HTR-8/SVneo (cell line): ENCODE measurements around the gene DGCR6L.
"Not testable (repeated sequence)": the region's sequence is repeated elsewhere in the genome, so short reads cannot be mapped to it uniquely, and the experiment has no call there.

Source experiments
- DNase-seq: peaks from one replicate; pipeline ENCODE4 v3.0.0; 2011; ENCODE audit warnings: low spot score, mixed read lengths; ENCODE audit not compliant: insufficient read length
- FAIRE-seq: peaks from 2 replicates; lab custom pipeline; 2011; peaks lifted over from hg19 to GRCh38; lab: Jason Lieb, UNC

The DGCR6L gene

GRCh38 chr22:20336561-20336960, 16.7 kb upstream of the DGCR6L start:
- DNase-seq: not testable (repeated sequence)

GRCh38 chr22:20328569-20328930, 8.7 kb upstream of the DGCR6L start:
- not testable (repeated sequence) for FAIRE-seq, DNase-seq

More at GRCh38 chr22:20336561-20336960, 16.7 kb upstream of the DGCR6L start:
- not testable (repeated sequence) for FAIRE-seq

- FAIRE-seq: not testable (repeated sequence)
Observed at GRCh38 chr22:20325996-20326395, 6.1 kb upstream of the DGCR6L start.

GRCh38 chr22:20324139-20324516, 4.3 kb upstream of the DGCR6L start:
- no peak for FAIRE-seq

More at GRCh38 chr22:20325996-20326395, 6.1 kb upstream of the DGCR6L start:
- not testable (repeated sequence) for DNase-seq

GRCh38 chr22:20321552-20322211, 1.8 kb upstream of the DGCR6L start:
- FAIRE-seq, DNase-seq: not testable (repeated sequence)

More at GRCh38 chr22:20324139-20324516, 4.3 kb upstream of the DGCR6L start:
- DNase-seq: no peak

- not testable (repeated sequence) for FAIRE-seq, DNase-seq
Observed at GRCh38 chr22:20320659-20321551, 1.0 kb upstream of the DGCR6L start.

GRCh38 chr22:20319041-20319744, 667 bp downstream of the DGCR6L start:
- DNase-seq (no peak), FAIRE-seq (no peak)

- not testable (repeated sequence) for DNase-seq, FAIRE-seq
Observed at GRCh38 chr22:20318043-20318688, 1.7 kb downstream of the DGCR6L start.

- FAIRE-seq, DNase-seq: not testable (repeated sequence)
Observed at GRCh38 chr22:20317402-20318042, 2.3 kb downstream of the DGCR6L start.

- FAIRE-seq: no peak
- DNase-seq: no peak
Observed at GRCh38 chr22:20316844-20317401, 2.9 kb downstream of the DGCR6L start.

- DNase-seq: no peak
- FAIRE-seq: no peak
Observed at GRCh38 chr22:20316217-20316843, 3.5 kb downstream of the DGCR6L start.

GRCh38 chr22:20315337-20316216, 4.3 kb downstream of the DGCR6L start:
- FAIRE-seq (no peak), DNase-seq (no peak)

GRCh38 chr22:20314741-20315336, 5.0 kb downstream of the DGCR6L start:
- DNase-seq, FAIRE-seq: not testable (repeated sequence)

GRCh38 chr22:20314206-20314605, 5.7 kb downstream of the DGCR6L start:
- FAIRE-seq, DNase-seq: not testable (repeated sequence)

- DNase-seq: not testable (repeated sequence)
- peak; percentile 20 for FAIRE-seq
Observed at GRCh38 chr22:20313306-20314077, 6.4 kb downstream of the DGCR6L start.

- FAIRE-seq (no peak), DNase-seq (no peak)
Observed at GRCh38 chr22:20312396-20313191, 7.3 kb downstream of the DGCR6L start.
